Measurements from ENCODE around the gene SUMO2. TPM values are rescaled to one million over a fixed set of nuclear protein-coding genes. Genes with fewer than 3 reads are reported as not detected.
A peak's percentile ranks its signal among the peaks of the same experiment; 100 is the strongest.

Gene SUMO2
- total RNA-seq (100 to 1,000 TPM in 7 of 9 donors, 10 to 100 TPM in 2; 50.1 to 277 (median 207) TPM), polyA plus RNA-seq (10 to 100 TPM; 47.1 to 78.7 TPM)
- long read RNA-seq, donor 1, transcript SUMO2-202 (4 exons, 3,190 nt) = major isoform, 132 of 139 reads
- long read RNA-seq, donor 1, partial matches to known transcripts = 1 of 139 reads
- long read RNA-seq, donor 1, other reads (novel, unspliced or antisense) = 2 of 139 reads
- long read RNA-seq, donor 2, transcript SUMO2-202 (4 exons, 3,190 nt) = major isoform, 272 of 282 reads
- long read RNA-seq, donor 2, partial matches to known transcripts = 4 of 282 reads
- long read RNA-seq, donor 2, other reads (novel, unspliced or antisense) = 4 of 282 reads
- long read RNA-seq, donor 3, transcript SUMO2-202 (4 exons, 3,190 nt) = major isoform, 76 of 84 reads
- long read RNA-seq, donor 3, partial matches to known transcripts = 1 of 84 reads
- long read RNA-seq, donor 3, other reads (novel, unspliced or antisense) = 5 of 84 reads

DNA sequence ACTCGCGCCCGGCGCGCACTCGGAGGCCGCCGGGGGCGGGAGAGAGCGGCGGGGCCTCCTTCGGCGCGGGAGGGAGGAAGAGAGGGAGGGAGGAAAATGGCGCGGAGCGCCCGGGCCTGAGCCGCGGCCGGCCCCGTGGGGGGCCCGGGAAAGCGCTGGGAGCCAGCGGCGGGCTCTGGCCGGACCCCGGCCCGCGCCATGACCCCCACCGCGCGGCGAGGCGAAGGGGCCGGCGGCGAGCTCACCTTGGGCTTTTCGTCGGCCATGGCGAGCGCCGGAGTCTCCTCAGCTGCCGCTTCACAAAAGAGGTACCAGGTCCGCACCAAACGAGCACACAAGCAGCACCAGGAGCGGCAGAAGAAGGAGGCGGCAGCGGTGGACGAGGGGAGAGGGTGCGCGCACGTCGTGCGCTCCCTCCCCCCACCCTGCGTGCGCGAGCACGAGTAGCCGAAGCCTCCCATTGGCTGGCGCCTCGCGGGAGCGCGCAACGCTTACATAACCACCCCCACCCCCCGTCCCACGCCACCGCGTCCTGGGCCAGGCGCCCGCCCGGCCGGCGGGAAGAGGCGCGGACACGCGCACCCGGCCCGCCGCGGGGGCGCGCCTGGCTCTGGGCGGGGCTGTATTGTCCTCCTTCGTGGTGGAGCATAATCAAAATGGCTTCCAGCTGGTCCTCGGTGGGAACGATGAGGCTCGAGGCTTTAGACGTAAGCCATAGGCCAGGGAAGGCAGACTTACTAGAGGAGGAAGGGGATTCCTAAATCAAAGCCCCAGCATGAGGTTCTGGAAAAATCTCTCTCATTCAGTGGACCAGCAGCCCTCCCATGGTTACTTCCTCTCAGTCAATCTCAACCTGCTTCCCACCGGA lies at the start of gene SUMO2:
SUMO2 (minus strand) TSS at position 391 of the 868 bp plus-strand sequence; CDS start at position 266, 125 bp downstream.
- Histone ChIP-seq H3K9me3 (no peaks in the 10 kb centered on the region), H3K36me3 (peaks cover 0 to 30% (median 27%) of the 10 kb centered on the region in 9 donors), H3K4me3 (peak within 1 kb of the TSS; percentile 62 to 98 (median 90)), H3K27ac (peak within 1 kb of the TSS; percentile 94 to 100 (median 100)), H3K27me3 (no peaks in the 10 kb centered on the region), H3K4me1 (peaks cover 0 to 37% (median 23%) of the 10 kb centered on the region in 12 donors)
- DNase-seq = peak; percentile 95 to 98 (median 96)
- peak in 1 of 2 donors; percentile 70 for TF ChIP-seq POLR2A (IDR thresholded peaks at IDR 0.05)
- peak in 6 of 12 donors; percentile 24 to 54 (median 32) for TF ChIP-seq CTCF (IDR thresholded peaks at IDR 0.05)
- WGBS, 4 donors = 1 to 2% (median 1%) methylated on average over 35 to 92 of the region's 92 CpGs
- peak; percentile 91 to 96 (median 96) for ATAC-seq
- intact Hi-C loops (cut with DNase I) = loop anchor here in 3 of 10 donors (2.0 to 10.0 kb wide), 5 partner anchors 22 to 198 kb away; partner anchors contain the start of genes CDR2L (in 1 of the 3), JPT1 (in 1 of the 3) and NUP85 (in 1 of the 3)

DNA sequence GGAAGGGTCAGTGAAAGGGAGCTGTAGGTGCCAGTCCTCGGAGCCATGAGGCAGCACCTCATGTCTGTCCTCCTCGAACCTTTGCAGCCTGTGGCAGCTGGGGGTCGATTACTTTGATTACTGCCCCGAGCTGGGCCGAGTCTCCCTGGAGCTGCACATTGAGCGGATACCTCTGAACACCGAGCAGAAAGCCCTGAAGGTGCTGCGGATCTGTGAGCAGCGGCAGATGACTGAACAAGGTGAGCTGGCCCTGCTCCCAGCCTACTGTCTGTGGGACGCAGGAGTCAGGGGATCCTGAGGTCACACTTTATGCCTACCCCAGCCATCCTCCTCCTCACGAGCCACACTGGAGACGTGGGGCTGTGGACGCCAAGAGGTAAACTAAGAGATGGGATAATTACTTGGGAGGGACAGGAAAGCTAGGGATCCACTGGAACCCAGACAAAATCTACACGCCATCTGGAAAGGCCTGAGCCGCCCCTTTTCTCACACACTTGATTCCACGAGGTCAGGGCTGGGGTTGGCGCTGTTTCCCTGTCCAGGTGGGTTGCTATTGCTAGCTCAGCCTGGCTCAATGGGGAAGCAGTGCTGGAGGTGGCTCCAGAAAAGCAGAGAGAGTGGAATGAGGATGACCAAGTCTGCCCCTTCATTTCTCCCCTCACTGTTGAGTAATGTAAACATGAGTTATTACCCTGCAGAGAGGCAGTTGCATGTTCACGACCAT lies 49.1 kb upstream of the SUMO2 start:
- Histone ChIP-seq H3K4me1 (peaks cover 0 to 24% (median 0%) of the 10 kb centered on the region in 12 donors), H3K27me3 (no peaks in the 10 kb centered on the region), H3K36me3 (peaks cover 0 to 97% (median 89%) of the 10 kb centered on the region in 9 donors), H3K27ac (no peak overlapping the region), H3K4me3 (no peak overlapping the region), H3K9me3 (no peaks in the 10 kb centered on the region)
- 92 to 94% (median 93%) methylated on average over 14 to 18 of the region's 18 CpGs for WGBS, 4 donors
- TF ChIP-seq CTCF (IDR thresholded peaks at IDR 0.05) = no peak
- no peak for TF ChIP-seq POLR2A (IDR thresholded peaks at IDR 0.05)
- ATAC-seq = no peak
- DNase-seq = no peak
- intact Hi-C loops (cut with DNase I) = no loop called here

DNA sequence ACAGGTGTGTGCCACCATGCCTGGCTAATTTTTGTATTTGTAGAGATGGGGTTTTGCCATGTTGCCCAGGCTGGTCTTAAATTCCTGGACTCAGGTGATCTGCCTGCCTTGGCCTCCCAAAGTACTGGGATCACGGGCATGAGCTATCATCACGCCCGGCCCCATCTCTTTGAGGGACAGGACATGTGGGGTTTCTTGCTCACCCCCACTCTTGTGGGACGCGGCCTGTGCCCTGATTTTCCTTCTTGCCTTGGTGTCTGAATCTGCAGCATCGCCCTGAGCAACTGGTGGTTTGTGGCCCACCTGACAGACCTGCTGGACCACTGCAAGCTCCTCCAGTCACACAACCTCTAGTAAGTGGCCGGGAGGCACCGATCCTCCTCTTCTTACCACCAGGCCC lies 48.3 kb upstream of the SUMO2 start:
- H3K36me3 ChIP-seq = peaks cover 0 to 97% (median 89%) of the 10 kb centered on the region in 9 donors
- H3K27me3 ChIP-seq = no peaks in the 10 kb centered on the region
- no peaks in the 10 kb centered on the region for H3K9me3 ChIP-seq
- peaks cover 0 to 27% (median 0%) of the 10 kb centered on the region in 12 donors for H3K4me1 ChIP-seq
- H3K27ac ChIP-seq = no peak overlapping the region
- H3K4me3 ChIP-seq = no peak overlapping the region
- intact Hi-C loops (cut with DNase I) = no loop called here
- no peak for DNase-seq
- TF ChIP-seq CTCF (IDR thresholded peaks at IDR 0.05) (no peak), POLR2A (IDR thresholded peaks at IDR 0.05) (no peak)
- ATAC-seq = no peak
- WGBS, 4 donors = 95 to 98% (median 97%) methylated on average over 8 of the region's 8 CpGs
